Esophagus squamous epithelium (tissue), 5 donors: ENCODE data around the gene SIGLEC15. TPM values are rescaled to one million over a fixed set of nuclear protein-coding genes. Genes with fewer than 3 reads are reported as not detected.

ENCODE experiments used
- DNase-seq: peaks from one replicate; lab custom pipeline; 2025; lab: John Stamatoyannopoulos, UW
- H3K27ac ChIP-seq, 4 donors: fragments of 200-600 bp; sonication (generic); one replicate each; pipeline ENCODE4 v1.5.1; 2016 to 2019; ENCODE audit warnings: mild to moderate bottlenecking in 1 of 4
- H3K27me3 ChIP-seq, 4 donors: fragments of 200-600 bp; sonication (generic); 1 replicate in 3 of 4; 2 replicates in 1 of 4; pipeline versions ENCODE4 v1.5.1 to v1.6.0; 2017 to 2021; ENCODE audit warnings: antibody characterized with exemption in 1 of 4
- H3K36me3 ChIP-seq, 3 donors: fragments of 200-600 bp; sonication (generic); one replicate each; pipeline ENCODE4 v1.5.1; 2016 to 2019
- H3K4me1 ChIP-seq, 3 donors: fragments of 200-600 bp; sonication (generic); one replicate each; pipeline ENCODE4 v1.5.1; 2017 to 2019
- H3K4me3 ChIP-seq, 4 donors: fragments of 200-600 bp; sonication (generic); 1 replicate in 3 of 4; 2 replicates in 1 of 4; pipeline ENCODE4 v1.5.1; 2016 to 2019; ENCODE audit warnings: mild to moderate bottlenecking in 2 of 4, moderate library complexity in 1 of 4
- H3K9me3 ChIP-seq, 3 donors: fragments of 200-600 bp; sonication (generic); one replicate each; pipeline ENCODE4 v1.5.1; 2016 to 2019
- CTCF ChIP-seq, 6 experiments: fragments of 450-650 bp in 4 of 6; fragments of 200-600 bp in 2 of 6; sonication (generic) in 2 of 6; IDR thresholded peaks; one replicate each; pipeline ENCODE4 v1.5.1; 2016 to 2019; ENCODE audit warnings: antibody characterized with exemption in 6 of 6, mild to moderate bottlenecking in 4 of 6, moderate library complexity in 4 of 6
- POLR2A ChIP-seq, 4 donors: fragments of 450-650 bp; IDR thresholded peaks; one replicate each; pipeline ENCODE4 v1.6.1; 2017; ENCODE audit warnings: antibody characterized with exemption in 4 of 4, mild to moderate bottlenecking in 4 of 4, moderate library complexity in 3 of 4
- WGBS, 2 donors: methylation state at CpG; one replicate each; pipeline ENCODE4 v1.1.5; 2018; 5-methylcytosine and 5-hydroxymethylcytosine counted together
- intact Hi-C: fragments of 100-400 bp; cut with DNase I; formaldehyde crosslinking; loops from one replicate; pipeline ENCODE4 v1.15.0; 2022
- total RNA-seq, 4 donors: library from RNA; depleted of rRNA; stranded (reverse); fragments of >200 nt; gene quantifications; one replicate each; pipeline ENCODE4 v1.1.0, GENCODE V29; 2016
- donor health status: DM: yes; HTN: yes; CAD: no.

Gene SIGLEC15
- total RNA-seq, 4 donors from 2014 or later: not detected

GRCh38 chr18:45829855-45830254 is 4.4 kb downstream of the SIGLEC15 start:
- TF ChIP-seq POLR2A (IDR thresholded peaks at IDR 0.05): no peak
- no peak for TF ChIP-seq CTCF (IDR thresholded peaks at IDR 0.05)
- intact Hi-C loops: no loop called here
- no peak for DNase-seq
- Histone ChIP-seq H3K27ac (no peak overlapping the region), H3K4me3 (no peak overlapping the region), H3K4me1 (peaks cover 8 to 20% (median 13%) of the 10 kb centered on the region in 3 donors), H3K36me3 (no peaks in the 10 kb centered on the region), H3K9me3 (no peaks in the 10 kb centered on the region), H3K27me3 (peaks cover 0 to 98% (median 4%) of the 10 kb centered on the region in 4 donors)
- 40 to 67% methylated on average over 9 of the region's 9 CpGs for whole genome bisulfite sequencing, 2 donors

- no peak overlapping the region for H3K4me3 ChIP-seq
- H3K27me3 ChIP-seq: peaks cover 0 to 100% (median 5%) of the 10 kb centered on the region in 4 donors
- no peaks in the 10 kb centered on the region for H3K36me3 ChIP-seq
- no peak overlapping the region for H3K27ac ChIP-seq
- 61 to 77% methylated on average over 6 to 7 of the region's 7 CpGs for WGBS, 2 donors
- no peaks in the 10 kb centered on the region for H3K9me3 ChIP-seq
- DNase-seq: no peak
- H3K4me1 ChIP-seq: peaks cover 8 to 20% (median 13%) of the 10 kb centered on the region in 3 donors
- TF ChIP-seq CTCF (IDR thresholded peaks at IDR 0.05) (no peak), POLR2A (IDR thresholded peaks at IDR 0.05) (no peak)
- intact Hi-C loops: no loop called here
Observed at GRCh38 chr18:45830917-45831316, 5.4 kb downstream of the SIGLEC15 start.

GRCh38 chr18:45833846-45834245 is 8.4 kb downstream of the SIGLEC15 start:
- WGBS, 2 donors: 74 to 84% methylated on average over 4 of the region's 5 CpGs
- no peak for TF ChIP-seq POLR2A (IDR thresholded peaks at IDR 0.05)
- TF ChIP-seq CTCF (IDR thresholded peaks at IDR 0.05): no peak
- Histone ChIP-seq H3K27me3 (peaks cover 0 to 100% (median 19%) of the 10 kb centered on the region in 4 donors), H3K36me3 (no peaks in the 10 kb centered on the region), H3K27ac (no peak overlapping the region), H3K4me1 (peaks cover 10 to 30% (median 15%) of the 10 kb centered on the region in 3 donors), H3K4me3 (no peak overlapping the region), H3K9me3 (no peaks in the 10 kb centered on the region)
- DNase-seq: no peak
- intact Hi-C loops: no loop called here

GRCh38 chr18:45834306-45834705 is 8.8 kb downstream of the SIGLEC15 start:
- H3K4me1 ChIP-seq: peaks cover 10 to 32% (median 15%) of the 10 kb centered on the region in 3 donors
- no peaks in the 10 kb centered on the region for H3K9me3 ChIP-seq
- H3K27me3 ChIP-seq: peaks cover 0 to 100% (median 18%) of the 10 kb centered on the region in 4 donors
- 22 to 73% methylated on average over 1 of the region's 1 CpG for WGBS, 2 donors
- no peak overlapping the region for H3K4me3 ChIP-seq
- H3K27ac ChIP-seq: no peak overlapping the region
- H3K36me3 ChIP-seq: no peaks in the 10 kb centered on the region
- TF ChIP-seq CTCF (IDR thresholded peaks at IDR 0.05) (no peak), POLR2A (IDR thresholded peaks at IDR 0.05) (no peak)
- intact Hi-C loops: no loop called here
- no peak for DNase-seq

GRCh38 chr18:45835057-45835636 is 9.7 kb downstream of the SIGLEC15 start:
- no peak overlapping the region for H3K27ac ChIP-seq
- H3K36me3 ChIP-seq: no peaks in the 10 kb centered on the region
- 64 to 69% methylated on average over 3 of the region's 3 CpGs for WGBS, 2 donors
- H3K9me3 ChIP-seq: no peaks in the 10 kb centered on the region
- intact Hi-C loops: no loop called here
- no peak overlapping the region for H3K4me3 ChIP-seq
- peaks cover 10 to 32% (median 15%) of the 10 kb centered on the region in 3 donors for H3K4me1 ChIP-seq
- no peak for DNase-seq
- H3K27me3 ChIP-seq: peaks cover 0 to 100% (median 18%) of the 10 kb centered on the region in 4 donors
- TF ChIP-seq POLR2A (IDR thresholded peaks at IDR 0.05) (no peak), CTCF (IDR thresholded peaks at IDR 0.05) (no peak)
